Measurements from ENCODE around the gene SVOP. TPM values are rescaled to one million over a fixed set of nuclear protein-coding genes. Genes with fewer than 3 reads are reported as not detected.
"Not testable (repeated sequence)": the region's sequence is repeated elsewhere in the genome, so short reads cannot be mapped to it uniquely, and the experiment has no call there.

The SVOP gene
- total RNA-seq, 3 donors from 2014 or later, result not detected

DNA sequence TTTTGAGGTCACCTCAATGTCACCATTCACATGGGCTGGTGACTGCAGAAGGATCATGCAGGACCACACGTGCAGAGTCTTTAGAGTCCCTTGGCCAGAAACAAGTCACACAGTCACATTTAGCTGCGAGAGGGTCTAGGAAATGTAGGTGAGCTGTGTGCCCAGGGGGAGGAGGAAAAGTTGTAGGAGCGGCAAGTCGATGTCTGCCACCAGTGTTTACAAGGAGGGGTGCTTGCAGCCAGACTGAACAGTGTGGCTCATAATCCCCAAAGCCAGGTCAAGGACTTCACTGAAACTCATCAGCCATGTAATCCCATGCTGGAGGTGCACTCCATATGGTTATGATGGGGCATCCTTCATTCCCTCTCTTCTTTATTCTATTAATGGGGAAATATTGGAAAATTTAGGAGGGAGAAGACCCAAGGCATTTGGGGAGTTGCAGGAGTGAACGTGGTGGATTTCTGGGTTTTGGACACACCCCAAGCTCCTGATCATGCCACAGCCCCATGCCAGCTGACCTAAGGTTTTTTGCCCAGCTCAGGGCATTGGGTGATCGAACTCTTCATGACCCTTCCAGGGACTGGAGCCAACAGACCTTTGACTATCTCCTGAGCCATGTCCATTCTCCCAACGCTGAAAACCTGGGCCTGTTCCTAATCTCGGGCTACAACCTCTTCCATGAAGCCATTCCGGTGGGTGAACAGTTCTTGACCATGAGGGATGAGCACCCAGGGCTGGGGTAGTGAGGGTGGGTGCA lies 133.8 kb downstream of the SVOP start:
- ATAC-seq (no peak), DNase-seq (no peak)
- peaks cover 4% of the 10 kb centered on the region for H3K9me3 Mint-ChIP-seq
- H3K36me3 Mint-ChIP-seq (ENCODE audit: insufficient read depth), result no peaks in the 10 kb centered on the region
- no peaks in the 10 kb centered on the region for H3K27me3 Mint-ChIP-seq (ENCODE audit: low read depth)
- no peak overlapping the region for H3K4me3 Mint-ChIP-seq
- no peaks in the 10 kb centered on the region for H3K4me1 Mint-ChIP-seq (ENCODE audit: low read depth)

DNA sequence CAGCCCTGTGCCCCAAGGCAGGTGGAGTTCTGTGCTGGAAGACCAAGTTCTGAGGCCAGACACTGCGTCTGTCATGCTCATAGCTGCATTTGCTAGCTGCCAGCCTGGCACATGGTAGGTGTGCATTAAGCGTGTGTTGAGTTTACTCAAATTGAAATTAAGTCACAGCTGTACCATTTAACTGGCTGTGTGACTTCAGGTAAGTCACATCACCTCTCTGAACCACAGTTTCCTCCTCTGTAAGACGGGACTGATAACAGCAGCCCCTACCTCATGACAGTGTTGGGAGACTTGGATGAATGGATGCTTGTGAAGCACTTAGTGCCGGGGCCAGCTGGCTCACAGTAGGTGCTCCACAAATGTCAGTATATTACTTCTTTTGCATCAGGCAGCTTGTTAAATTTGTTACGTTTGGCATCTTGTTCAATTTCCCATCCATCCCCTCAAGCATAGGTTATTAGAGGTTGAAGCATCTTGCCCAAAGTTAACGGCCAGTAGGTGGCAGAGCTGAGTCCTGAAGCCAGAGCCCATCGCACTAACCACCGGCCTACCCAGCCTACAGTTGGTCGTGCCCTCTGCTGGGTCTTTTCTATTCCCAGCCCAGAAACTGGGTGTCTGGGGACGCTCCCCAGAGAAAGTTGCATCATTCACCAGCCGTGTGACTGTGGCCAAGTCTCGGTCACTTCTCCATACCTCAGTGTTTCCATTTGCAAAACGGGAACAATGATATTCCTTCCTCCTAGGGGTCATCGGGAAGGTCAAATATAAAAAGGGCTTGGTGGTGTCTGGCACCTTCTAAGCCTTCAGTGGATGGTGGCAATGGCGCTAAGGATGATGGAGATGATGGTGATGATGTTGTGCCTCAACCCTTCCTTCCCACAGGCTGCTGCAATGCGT lies 136.5 kb downstream of the SVOP start:
- H3K4me3 Mint-ChIP-seq, result no peak overlapping the region
- peak; percentile 52 for DNase-seq
- ATAC-seq, result peak; percentile 82 to 85
- H3K9me3 Mint-ChIP-seq, result no peaks in the 10 kb centered on the region
- H3K27me3 Mint-ChIP-seq (ENCODE audit: low read depth), result no peaks in the 10 kb centered on the region
- no peaks in the 10 kb centered on the region for H3K36me3 Mint-ChIP-seq (ENCODE audit: insufficient read depth)
- H3K4me1 Mint-ChIP-seq (ENCODE audit: low read depth), result no peaks in the 10 kb centered on the region

DNA sequence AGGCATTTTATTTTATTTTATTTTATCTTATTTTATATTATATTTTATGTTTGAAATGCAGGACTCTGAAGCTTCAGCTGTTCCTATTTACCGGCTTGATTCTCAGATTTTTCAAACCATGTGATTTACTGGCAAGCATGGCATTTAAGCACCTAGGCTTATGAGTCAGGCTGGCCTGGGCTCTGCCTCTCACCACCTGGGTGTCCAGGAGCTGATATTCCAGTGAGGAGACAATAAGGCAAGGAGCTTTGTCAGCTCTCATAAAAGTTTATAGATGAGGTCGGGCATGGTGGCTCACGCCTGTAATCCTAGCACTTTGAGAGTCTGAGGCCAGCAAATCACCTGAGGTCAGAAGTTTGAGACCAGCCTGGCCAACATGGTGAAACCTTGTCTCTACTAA lies 138.9 kb downstream of the SVOP start:
- Mint-ChIP-seq H3K27me3 (ENCODE audit: low read depth) (no peaks in the 10 kb centered on the region), H3K4me1 (ENCODE audit: low read depth) (no peaks in the 10 kb centered on the region), H3K9me3 (no peaks in the 10 kb centered on the region), H3K4me3 (no peak overlapping the region), H3K36me3 (ENCODE audit: insufficient read depth) (no peaks in the 10 kb centered on the region)
- ATAC-seq (no peak), DNase-seq (no peak)

DNA sequence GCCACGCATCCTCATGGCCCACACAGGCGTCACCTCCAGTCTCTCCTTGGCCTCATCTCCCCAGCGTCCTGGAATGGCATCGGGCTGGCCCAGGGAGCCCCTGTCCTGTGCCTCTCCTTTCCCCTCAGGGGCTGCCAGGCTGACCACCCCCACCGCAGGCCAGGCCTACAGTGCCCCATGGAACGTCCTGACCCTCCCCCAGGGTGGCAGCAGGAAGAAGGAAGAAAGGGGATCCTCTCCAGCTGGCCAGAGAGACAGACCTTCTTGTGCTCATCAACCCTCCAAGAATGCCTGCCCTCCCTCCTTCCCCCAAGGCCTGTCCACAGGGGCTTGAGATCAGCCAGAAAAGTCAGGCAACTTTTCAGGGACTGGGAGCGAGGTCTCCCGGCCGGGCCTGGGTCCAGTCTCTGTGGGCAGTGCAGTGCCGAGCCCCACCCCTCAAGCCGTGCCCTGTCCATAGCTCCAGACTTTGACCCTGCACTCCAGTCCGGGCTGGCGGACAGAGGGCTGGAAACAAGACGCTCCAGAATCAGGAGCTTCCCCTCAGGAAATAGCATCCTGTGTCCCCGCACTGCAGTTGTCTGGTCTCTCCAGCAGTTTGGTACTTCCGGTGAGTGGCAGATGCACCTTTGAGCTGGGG lies 141.1 kb downstream of the SVOP start, which contains the start of gene DAO:
TSS of gene DAO (plus strand) at position 478 of the 640 bp plus-strand sequence. CDS start 4,915 bp downstream, outside the sequence.
- Mint-ChIP-seq H3K4me1 (ENCODE audit: low read depth) (no peaks in the 10 kb centered on the region), H3K4me3 (no peak within 1 kb of the TSS), H3K9me3 (peaks cover 4% of the 10 kb centered on the region), H3K27me3 (ENCODE audit: low read depth) (no peaks in the 10 kb centered on the region), H3K36me3 (ENCODE audit: insufficient read depth) (no peaks in the 10 kb centered on the region)
- ATAC-seq (no peak), DNase-seq (no peak)

DNA sequence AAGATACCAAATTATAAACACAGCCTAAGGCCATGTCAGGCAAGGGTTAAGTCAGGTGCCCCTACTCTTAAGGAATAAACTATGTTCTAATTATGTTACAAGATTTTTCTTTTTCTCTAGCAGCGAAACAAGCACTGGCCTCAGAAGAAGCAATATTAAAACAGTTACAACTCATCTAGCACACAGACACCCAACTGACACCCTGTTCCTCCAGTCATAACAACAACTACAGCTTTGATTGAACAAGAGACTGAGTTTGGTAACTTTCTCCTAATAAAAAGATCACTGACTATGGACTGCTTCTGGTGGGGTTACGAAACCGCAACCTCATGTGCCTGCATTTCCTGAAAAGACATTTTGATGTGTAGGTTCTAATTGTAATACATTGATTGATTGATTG lies 144.3 kb downstream of the SVOP start:
- DNase-seq (no peak), ATAC-seq (no peak)
- Mint-ChIP-seq H3K9me3 (peaks cover 4% of the 10 kb centered on the region), H3K4me3 (no peak overlapping the region), H3K27me3 (ENCODE audit: low read depth) (no peaks in the 10 kb centered on the region), H3K36me3 (ENCODE audit: insufficient read depth) (no peaks in the 10 kb centered on the region), H3K4me1 (ENCODE audit: low read depth) (no peaks in the 10 kb centered on the region)

DNA sequence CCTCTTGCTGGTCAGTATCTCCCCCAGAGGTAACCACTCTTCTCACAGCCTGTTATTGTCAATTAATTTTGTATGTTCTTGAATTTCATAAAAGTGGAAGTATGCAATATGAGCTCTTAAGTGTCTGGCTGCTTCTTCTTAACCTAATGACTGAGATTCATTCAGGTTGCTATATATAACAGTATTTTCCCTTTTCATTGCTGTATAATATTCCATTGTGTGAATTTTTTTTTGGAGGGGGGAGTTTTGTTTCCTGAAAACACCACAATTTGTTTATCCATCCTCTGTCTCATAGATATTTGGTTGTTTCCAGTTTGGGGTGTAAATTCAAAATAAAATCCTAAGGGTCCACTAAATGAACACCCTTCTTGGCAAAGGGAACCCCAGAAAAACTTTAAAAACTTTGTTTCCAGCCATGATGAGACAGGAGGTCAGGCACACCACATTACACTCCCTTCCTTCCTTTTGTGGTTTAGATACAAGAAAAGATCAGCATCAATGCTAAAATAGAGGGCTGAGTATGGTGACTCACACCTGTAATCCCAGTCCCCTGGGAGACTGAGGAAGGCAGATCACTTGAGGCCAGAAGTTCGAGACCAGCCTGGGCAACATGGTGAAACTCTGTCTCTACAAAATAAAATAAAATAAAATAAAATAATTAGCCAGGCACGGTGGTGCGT lies 145.0 kb downstream of the SVOP start:
- no peak overlapping the region for H3K4me3 Mint-ChIP-seq
- ATAC-seq, result no peak
- H3K9me3 Mint-ChIP-seq, result peaks cover 4% of the 10 kb centered on the region
- DNase-seq, result no peak
- no peaks in the 10 kb centered on the region for H3K4me1 Mint-ChIP-seq (ENCODE audit: low read depth)
- H3K36me3 Mint-ChIP-seq (ENCODE audit: insufficient read depth), result no peaks in the 10 kb centered on the region
- H3K27me3 Mint-ChIP-seq (ENCODE audit: low read depth), result no peaks in the 10 kb centered on the region

DNA sequence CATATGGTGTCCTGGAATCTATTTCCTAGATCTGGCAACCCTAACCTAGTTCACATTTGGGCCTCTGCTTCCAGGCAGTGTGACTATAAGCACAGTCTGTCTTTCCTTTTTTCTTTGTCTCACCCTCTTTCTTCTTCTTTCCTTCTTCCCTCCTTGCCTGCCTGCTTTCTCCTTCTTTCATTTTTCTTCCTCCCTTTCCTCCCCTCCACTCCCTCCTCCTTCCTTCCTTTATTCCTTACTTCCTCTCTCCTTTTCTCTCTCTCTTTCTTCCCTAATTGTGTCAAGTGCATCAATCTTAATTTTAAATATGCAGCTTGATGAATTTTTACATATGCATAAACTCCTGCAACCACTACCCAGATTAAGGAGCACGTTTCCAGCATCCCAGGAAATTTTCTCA lies 145.6 kb downstream of the SVOP start:
- no peak overlapping the region for H3K4me3 Mint-ChIP-seq

DNA sequence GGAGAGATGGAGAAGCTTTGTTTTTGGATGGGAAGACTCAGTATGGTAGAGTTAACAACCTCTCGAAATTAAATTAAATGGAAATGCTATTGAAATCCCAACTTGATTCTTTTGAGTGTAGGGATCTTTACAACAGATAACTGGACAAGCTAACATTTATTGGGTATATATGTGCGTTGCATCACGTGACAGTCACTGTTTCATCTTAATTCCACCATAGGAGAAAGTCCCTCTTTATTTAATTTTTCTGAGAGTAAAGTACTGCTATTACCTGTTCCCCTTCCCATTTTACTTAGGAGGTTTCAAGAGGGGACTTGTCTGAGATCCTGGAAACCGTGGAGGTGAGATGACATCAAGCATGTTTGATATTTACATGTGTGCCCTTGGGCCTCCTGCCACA lies 152.1 kb downstream of the SVOP start:
- Mint-ChIP-seq H3K36me3 (ENCODE audit: insufficient read depth) (no peaks in the 10 kb centered on the region), H3K4me3 (no peak overlapping the region), H3K9me3 (no peaks in the 10 kb centered on the region), H3K27me3 (ENCODE audit: low read depth) (no peaks in the 10 kb centered on the region), H3K4me1 (ENCODE audit: low read depth) (no peaks in the 10 kb centered on the region)
- DNase-seq (no peak), ATAC-seq (no peak)

More for the DNA sequence above, 145.6 kb downstream of the SVOP start:
- no peaks in the 10 kb centered on the region for H3K36me3 Mint-ChIP-seq (ENCODE audit: insufficient read depth)
- DNase-seq (no peak), ATAC-seq (no peak)
- H3K4me1 Mint-ChIP-seq (ENCODE audit: low read depth), result no peaks in the 10 kb centered on the region
- no peaks in the 10 kb centered on the region for H3K27me3 Mint-ChIP-seq (ENCODE audit: low read depth)
- peaks cover 4% of the 10 kb centered on the region for H3K9me3 Mint-ChIP-seq

DNA sequence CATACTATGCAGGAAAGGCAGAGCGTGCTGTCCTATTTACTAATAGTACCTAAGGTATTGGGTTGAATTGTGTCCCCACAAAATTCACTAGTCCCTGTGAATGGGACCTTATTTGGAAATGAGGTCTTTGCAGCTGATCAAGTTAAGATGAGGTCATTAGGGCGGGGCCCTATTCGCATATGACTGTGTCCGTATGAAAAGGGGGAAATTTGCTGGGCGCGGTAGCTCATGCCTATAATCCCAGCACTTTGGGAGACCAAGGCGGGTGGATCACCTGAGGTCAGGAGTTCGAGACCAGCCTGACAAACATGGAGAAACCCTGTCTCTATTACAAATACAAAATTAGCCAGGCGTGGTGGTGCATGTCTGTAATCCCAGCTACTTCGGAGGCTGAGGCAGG lies 154.8 kb downstream of the SVOP start:
- not testable (repeated sequence) for ATAC-seq; H3K4me3 Mint-ChIP-seq; H3K9me3 Mint-ChIP-seq; H3K36me3 Mint-ChIP-seq (ENCODE audit: insufficient read depth); H3K27me3 Mint-ChIP-seq (ENCODE audit: low read depth); H3K4me1 Mint-ChIP-seq (ENCODE audit: low read depth); DNase-seq

DNA sequence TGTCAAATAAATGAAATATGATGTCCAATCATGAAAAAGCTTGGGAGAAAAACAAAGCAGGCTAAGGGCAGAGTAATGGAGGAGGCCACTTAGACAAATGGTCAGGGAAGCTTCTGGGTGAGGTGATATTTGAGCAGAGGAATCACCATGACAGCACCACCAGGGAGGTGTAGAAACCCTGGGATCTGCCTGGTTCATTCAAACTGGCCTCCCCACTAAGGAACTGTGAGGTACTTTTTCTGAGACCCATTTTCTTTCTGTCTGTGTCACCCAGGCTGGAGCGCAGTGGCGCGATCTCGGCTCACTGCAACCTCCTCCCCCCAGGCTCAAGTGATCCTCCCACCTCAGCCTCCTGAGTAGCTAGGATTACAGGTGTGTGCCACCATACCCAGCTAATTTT lies 155.7 kb downstream of the SVOP start:
- no peak for ATAC-seq
- peaks cover 5% of the 10 kb centered on the region for H3K4me1 Mint-ChIP-seq (ENCODE audit: low read depth)
- no peaks in the 10 kb centered on the region for H3K27me3 Mint-ChIP-seq (ENCODE audit: low read depth)
- no peak for DNase-seq
- H3K9me3 Mint-ChIP-seq, result no peaks in the 10 kb centered on the region
- H3K36me3 Mint-ChIP-seq (ENCODE audit: insufficient read depth), result no peaks in the 10 kb centered on the region
- H3K4me3 Mint-ChIP-seq, result no peak overlapping the region

DNA sequence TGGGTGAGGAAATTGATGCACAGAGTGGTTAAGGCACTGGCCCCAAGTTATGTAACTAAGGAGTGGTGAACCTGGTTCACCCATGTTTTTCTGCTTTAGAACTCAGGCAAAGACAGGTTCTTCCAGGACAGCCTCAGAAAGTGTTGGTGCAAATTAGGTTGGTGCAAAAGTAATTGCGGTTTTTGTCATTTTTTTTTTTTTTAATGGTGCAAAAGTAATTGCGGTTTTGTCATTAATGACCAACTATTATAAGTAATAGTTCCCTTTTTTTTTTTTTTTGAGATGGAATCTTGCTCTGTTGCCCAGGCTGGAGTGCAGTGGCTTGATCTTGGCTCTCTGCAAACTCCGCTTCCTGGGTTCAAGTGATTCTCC lies 158.3 kb downstream of the SVOP start:
- no peak for DNase-seq
- Mint-ChIP-seq H3K9me3 (no peaks in the 10 kb centered on the region), H3K27me3 (ENCODE audit: low read depth) (no peaks in the 10 kb centered on the region), H3K4me3 (no peak overlapping the region), H3K36me3 (ENCODE audit: insufficient read depth) (no peaks in the 10 kb centered on the region), H3K4me1 (ENCODE audit: low read depth) (peaks cover 19% of the 10 kb centered on the region)
- ATAC-seq, result no peak

DNA sequence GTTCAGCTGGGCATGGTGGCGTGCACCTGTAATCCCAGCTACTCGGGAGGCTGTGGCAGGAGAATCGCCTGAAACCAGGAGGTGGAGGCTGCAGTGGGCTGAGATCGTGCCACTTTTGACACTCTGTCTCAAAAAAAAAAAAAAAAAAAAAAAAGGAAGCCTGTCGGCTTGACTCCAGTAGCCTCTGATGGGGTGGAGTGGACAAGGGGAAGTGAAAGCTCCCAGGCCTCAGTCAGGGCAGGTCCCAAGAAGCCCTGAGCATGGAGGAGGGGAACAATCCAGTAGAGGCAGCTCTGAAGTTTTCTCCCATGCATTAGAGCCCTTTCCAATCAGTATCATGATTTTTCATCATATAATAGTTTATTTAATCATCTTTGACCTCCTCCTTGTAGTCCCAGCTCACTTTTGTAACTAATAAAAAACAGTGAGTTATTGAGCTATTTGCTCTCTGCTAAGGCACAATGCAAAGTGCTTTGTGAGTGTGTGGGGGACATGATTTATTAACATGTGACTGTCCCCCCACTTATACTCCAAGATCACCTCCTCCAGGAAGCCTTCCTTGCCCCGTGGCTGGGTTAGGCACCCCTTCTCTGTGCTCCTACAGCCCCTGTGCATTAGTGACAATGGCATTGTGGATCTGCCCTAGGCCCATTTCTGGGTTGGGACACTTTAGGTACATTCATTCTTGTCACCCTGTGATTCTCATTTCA lies 158.8 kb downstream of the SVOP start:
- Mint-ChIP-seq H3K36me3 (ENCODE audit: insufficient read depth) (no peaks in the 10 kb centered on the region), H3K4me3 (no peak overlapping the region), H3K4me1 (ENCODE audit: low read depth) (peaks cover 19% of the 10 kb centered on the region), H3K9me3 (no peaks in the 10 kb centered on the region), H3K27me3 (ENCODE audit: low read depth) (no peaks in the 10 kb centered on the region)
- ATAC-seq (no peak), DNase-seq (no peak)

DNA sequence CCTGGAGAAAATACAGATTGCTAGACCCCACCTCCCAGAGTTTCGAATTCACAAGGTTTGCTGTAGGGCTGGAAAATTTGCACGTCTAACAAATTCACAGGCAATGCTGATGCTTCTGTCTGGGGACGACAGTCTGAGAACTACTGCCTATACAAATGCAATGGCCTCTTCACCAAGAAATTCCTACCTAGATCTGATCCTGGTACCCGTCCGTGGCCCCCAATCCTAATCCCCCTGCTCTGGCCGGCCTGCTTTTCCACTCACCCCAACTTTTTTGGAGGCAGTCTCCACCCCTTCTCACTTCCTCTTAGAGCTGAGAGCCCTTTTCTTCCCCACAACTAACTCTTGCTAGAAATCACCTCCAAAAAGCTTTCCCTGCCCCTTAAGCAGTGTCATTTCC lies 160.4 kb downstream of the SVOP start:
- no peaks in the 10 kb centered on the region for H3K36me3 Mint-ChIP-seq (ENCODE audit: insufficient read depth)

DNA sequence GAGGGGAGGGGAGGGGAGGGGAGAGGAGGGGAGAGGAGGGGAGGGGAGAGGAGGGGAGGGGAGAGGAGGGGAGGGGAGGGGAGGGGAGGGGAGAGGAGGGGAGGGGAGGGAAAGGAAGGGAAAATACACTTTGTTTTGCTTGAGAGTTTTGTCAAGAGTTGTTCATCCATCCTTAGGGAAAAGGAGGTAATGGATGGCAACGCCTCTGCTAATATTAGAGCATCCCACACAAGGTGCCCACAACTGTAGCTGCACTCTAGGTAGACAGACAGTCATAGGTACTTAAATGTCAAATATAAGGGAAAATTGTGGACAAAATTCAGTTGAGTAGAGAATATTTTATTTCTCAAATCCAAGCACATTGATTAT lies 161.0 kb downstream of the SVOP start:
- peaks cover 35% of the 10 kb centered on the region for H3K4me1 Mint-ChIP-seq (ENCODE audit: low read depth)
- no peak for ATAC-seq

More for the DNA sequence above, 160.4 kb downstream of the SVOP start:
- Mint-ChIP-seq H3K4me1 (ENCODE audit: low read depth) (peaks cover 33% of the 10 kb centered on the region), H3K4me3 (no peak overlapping the region), H3K27me3 (ENCODE audit: low read depth) (no peaks in the 10 kb centered on the region), H3K9me3 (no peaks in the 10 kb centered on the region)
- DNase-seq (no peak), ATAC-seq (no peak)

More for the DNA sequence above, 161.0 kb downstream of the SVOP start:
- Mint-ChIP-seq H3K9me3 (no peaks in the 10 kb centered on the region), H3K36me3 (ENCODE audit: insufficient read depth) (peaks cover 2% of the 10 kb centered on the region), H3K4me3 (no peak overlapping the region), H3K27me3 (ENCODE audit: low read depth) (no peaks in the 10 kb centered on the region)
- DNase-seq, result no peak

Measured in activated T-cell treated with anti-CD3 and anti-CD28 coated beads, Interleukin-2, amount 50 U/mL, for 4 hours (primary cell).